ENCODE data around the gene GBA3. TPM values are rescaled to one million over a fixed set of nuclear protein-coding genes. Genes with fewer than 3 reads are reported as not detected.

The GBA3 gene
- total RNA-seq, 1 experiment from 2014 or later = not detected

DNA sequence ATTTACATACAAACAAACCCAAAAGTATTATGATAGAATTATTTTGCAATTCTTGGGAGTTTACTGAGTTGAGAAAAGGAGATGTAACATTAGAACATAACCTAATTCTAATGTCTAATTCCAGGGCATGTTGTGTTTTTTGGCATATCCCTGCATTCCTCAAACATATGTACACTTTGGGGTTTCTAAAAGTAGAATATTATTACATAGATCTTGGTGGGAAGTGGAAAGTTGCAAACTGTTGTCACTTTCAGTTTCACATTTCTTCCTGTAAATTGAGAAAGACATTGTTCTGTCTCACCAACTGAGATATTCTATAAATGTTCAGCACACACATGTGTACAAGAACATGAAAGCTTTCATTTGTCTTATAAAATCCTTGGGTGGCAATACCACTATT is 24.4 kb upstream of the GBA3 start:
- no peak overlapping the region for H2BK120ac ChIP-seq (ENCODE audit: low read depth, low read length, poor library complexity, severe bottlenecking)
- Mint-ChIP-seq H3K4me1 (no peaks in the 10 kb centered on the region), H3K4me3 (no peak overlapping the region), H3K36me3 (ENCODE audit: insufficient read depth in 1 of 3, low read depth in 3 of 3) (no peaks in the 10 kb centered on the region), H3K27me3 (ENCODE audit: low read depth) (no peaks in the 10 kb centered on the region), H3K9me3 (no peaks in the 10 kb centered on the region), H3K27ac (no peak overlapping the region)
- no peak overlapping the region for H3K56ac ChIP-seq (ENCODE audit: insufficient read length, low read depth, low read length)
- H4K5ac ChIP-seq (ENCODE audit: insufficient read length, low read depth, low read length) = no peak overlapping the region
- H2AFZ ChIP-seq (ENCODE audit: low read length) = no peak overlapping the region
- no peak overlapping the region for H3K23ac ChIP-seq (ENCODE audit: insufficient read length, low read depth, low read length)
- H2BK12ac ChIP-seq (ENCODE audit: insufficient read length, low read depth, low read length) = no peak overlapping the region
- H4K91ac ChIP-seq (ENCODE audit: insufficient read length, low read depth, low read length) = no peak overlapping the region
- no peak overlapping the region for H3T11ph ChIP-seq (ENCODE audit: low read length)
- TF ChIP-seq, protein P1, sequence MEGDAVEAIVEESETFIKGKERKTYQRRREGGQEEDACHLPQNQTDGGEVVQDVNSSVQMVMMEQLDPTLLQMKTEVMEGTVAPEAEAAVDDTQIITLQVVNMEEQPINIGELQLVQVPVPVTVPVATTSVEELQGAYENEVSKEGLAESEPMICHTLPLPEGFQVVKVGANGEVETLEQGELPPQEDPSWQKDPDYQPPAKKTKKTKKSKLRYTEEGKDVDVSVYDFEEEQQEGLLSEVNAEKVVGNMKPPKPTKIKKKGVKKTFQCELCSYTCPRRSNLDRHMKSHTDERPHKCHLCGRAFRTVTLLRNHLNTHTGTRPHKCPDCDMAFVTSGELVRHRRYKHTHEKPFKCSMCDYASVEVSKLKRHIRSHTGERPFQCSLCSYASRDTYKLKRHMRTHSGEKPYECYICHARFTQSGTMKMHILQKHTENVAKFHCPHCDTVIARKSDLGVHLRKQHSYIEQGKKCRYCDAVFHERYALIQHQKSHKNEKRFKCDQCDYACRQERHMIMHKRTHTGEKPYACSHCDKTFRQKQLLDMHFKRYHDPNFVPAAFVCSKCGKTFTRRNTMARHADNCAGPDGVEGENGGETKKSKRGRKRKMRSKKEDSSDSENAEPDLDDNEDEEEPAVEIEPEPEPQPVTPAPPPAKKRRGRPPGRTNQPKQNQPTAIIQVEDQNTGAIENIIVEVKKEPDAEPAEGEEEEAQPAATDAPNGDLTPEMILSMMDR (conservative IDR thresholded peaks at IDR 0.05) = no peak
- no peaks in the 10 kb centered on the region for H4K20me1 ChIP-seq (ENCODE audit: control insufficient read depth, insufficient read depth, insufficient read length)
- no peak overlapping the region for H2BK5ac ChIP-seq (ENCODE audit: insufficient read length, low read length)
- no peak overlapping the region for H3K27ac ChIP-seq (ENCODE audit: insufficient read length, low read depth, low read length)
- no peak overlapping the region for H3K4ac ChIP-seq (ENCODE audit: low read depth, low read length)
- no peak overlapping the region for H2BK20ac ChIP-seq (ENCODE audit: low read depth, low read length, poor library complexity, severe bottlenecking)
- DNase-seq = no peak
- H3K79me2 ChIP-seq (ENCODE audit: insufficient read depth, low read length) = no peaks in the 10 kb centered on the region
- no peak overlapping the region for H3K4me2 ChIP-seq (ENCODE audit: insufficient read depth, insufficient read length, low read length)
- no peak overlapping the region for H4K8ac ChIP-seq (replicated peaks; ENCODE audit: insufficient read length, low read depth, low read length)
- no peaks in the 10 kb centered on the region for H3K9me3 ChIP-seq (ENCODE audit: control insufficient read depth, low read depth, low read length)
- no peak overlapping the region for H2BK15ac ChIP-seq (ENCODE audit: low read depth, low read length)
- H3K4me1 ChIP-seq (ENCODE audit: insufficient read depth, low read length) = no peaks in the 10 kb centered on the region
- H3K14ac ChIP-seq (ENCODE audit: insufficient read depth, low read length) = no peak overlapping the region
- H3K79me1 ChIP-seq (ENCODE audit: insufficient read depth, low read depth, low read length, poor library complexity, severe bottlenecking) = no peaks in the 10 kb centered on the region
- no peak overlapping the region for H3K9ac ChIP-seq (ENCODE audit: extremely low read depth, insufficient read length, low read length)
- H2AK5ac ChIP-seq (ENCODE audit: insufficient read length, low read length) = no peak overlapping the region
- H3K23me2 ChIP-seq (ENCODE audit: insufficient read length, low read depth, low read length, poor library complexity, severe bottlenecking) = no peaks in the 10 kb centered on the region
- no peak overlapping the region for H3K18ac ChIP-seq (ENCODE audit: insufficient read length, low read depth, low read length)
- no peaks in the 10 kb centered on the region for H3K27me3 ChIP-seq (ENCODE audit: insufficient read depth, low read length)
